NCI-H1694 treated with DMSO at 0.1 percent for 48 hours (cell line): ENCODE measurements around the gene MFSD1.
"Not testable (repeated sequence)": the region's sequence is repeated elsewhere in the genome, so short reads cannot be mapped to it uniquely, and the experiment has no call there.

Source experiments
- DNase-seq: peaks from one replicate; lab custom pipeline; 2025; lab: John Stamatoyannopoulos, UW

Gene MFSD1

DNA sequence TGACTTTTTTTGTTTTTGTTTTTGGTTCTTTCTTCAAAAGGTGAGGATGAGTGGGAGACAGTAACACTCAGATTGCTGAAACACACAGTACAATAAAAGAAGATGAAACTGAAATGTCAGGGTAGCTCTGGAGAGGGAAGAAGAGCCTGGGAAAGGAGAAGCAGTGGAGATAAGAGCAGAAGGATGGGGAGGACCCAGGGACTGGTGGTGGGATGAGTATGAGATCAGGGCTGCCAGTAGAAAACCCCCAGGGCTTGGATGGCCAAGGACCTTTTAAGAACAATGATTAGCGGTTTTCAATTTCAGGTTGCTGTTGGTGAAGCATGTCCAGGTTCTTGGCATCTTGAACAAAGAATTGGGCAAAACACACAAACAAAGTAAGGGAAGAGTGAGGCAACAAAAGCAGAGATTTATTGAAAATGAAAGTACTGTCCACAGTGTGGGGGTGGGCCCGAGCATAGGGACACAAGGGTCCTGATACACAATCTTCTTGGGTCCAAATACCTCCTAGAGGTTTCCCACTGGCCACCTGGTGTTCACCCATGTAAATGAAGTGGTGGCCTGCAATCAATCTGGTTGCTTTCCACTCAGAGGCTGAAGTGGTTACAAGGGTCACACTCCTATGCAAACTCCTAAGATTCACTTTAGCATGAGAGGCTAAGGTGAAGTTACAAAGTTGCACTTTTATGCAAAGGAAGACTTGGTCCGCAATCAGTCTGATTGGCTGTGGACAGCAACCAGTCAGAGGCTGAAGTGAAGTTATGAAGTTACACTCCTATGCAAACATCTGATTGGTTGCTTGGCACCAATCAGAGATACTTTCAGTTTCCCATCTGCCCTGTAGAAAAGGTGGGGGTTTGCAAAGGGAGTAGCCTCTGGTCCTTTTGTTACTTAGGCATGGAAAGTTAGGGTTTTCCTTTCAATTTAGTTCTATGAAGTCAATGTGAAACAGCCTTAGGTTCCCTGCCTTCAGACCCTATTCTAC, 26.1 kb upstream of the MFSD1 start:
- no peak for DNase-seq

- no peak for DNase-seq
These were observed 25.3 kb upstream of the MFSD1 start for GRCh38 chr3:158776531-158776930.

DNA sequence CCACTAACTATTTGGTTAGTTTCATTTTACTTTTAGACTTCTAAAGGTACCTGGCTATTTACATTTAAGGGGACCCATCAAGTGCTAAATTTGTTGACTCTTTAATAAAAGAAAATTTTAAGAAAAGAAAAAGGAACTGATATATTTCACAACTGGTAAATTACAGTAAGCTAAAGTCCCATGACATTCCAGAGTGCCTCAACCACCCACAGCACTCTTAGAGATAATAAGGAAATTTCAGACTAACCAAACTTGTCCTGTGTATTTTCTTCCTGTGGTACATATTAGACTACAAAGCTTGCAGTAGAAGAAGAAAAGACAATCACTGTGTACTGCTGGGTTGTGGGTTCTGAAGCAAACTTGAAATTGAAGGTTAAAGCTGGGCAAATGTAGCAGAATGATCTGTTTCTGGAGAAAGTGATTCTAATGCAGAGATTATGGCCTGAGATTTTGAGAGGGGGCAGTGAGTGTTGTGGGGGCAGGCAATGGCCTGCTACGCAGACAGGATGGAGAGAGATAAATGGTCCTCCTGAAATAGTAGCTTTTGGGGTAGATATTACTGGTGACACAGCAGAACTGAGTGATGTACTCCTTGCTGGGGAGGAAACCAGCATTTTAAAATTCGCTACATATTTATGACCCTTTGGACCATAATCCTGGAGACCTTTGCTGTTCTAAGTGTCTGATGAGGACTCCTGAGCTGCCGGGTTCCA, 24.5 kb upstream of the MFSD1 start:
- no peak for DNase-seq

- no peak for DNase-seq
These were observed 21.1 kb upstream of the MFSD1 start for GRCh38 chr3:158780766-158781165.

DNA sequence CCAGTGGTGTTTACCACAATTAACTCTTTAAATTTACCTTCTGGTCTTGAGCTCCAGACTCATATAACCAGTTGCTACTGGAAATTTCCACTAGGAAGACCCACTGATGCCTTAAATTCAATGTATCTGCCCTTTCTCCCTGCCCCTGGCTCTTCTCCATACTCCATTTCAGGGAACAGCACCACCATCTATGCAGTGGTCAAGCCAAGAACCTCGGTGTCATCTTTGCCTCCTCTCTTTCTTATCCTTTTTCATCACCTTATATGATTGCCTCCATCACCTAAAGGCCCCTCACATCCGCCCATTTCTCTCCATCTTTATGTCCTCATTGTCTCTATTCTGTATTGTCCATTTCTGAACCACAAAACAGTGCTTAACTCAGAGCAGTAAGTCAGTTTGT, 20.7 kb upstream of the MFSD1 start:
- no peak for DNase-seq

DNA sequence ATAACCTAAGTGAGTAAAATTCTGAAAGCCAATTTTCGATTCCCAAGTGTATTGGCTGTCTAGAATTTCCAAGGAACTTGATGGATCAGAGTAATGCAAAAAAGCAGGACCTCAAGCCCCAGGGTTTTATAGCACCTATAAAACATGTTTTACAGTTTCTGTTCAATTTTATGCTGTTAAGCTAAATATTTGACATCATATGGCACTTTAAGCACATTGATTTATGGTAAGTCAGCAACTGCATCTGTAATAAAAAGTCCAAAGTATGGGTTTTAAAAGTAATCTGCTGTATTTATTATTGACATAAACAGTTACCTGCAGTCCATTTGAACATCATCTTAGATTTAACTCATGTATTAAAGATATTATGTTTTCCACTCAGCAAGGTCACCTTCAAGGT, 20.0 kb upstream of the MFSD1 start:
- no peak for DNase-seq

GRCh38 chr3:158782283-158782989, 19.4 kb upstream of the MFSD1 start:
- DNase-seq, result no peak

GRCh38 chr3:158783051-158783450, 18.8 kb upstream of the MFSD1 start:
- no peak for DNase-seq

DNA sequence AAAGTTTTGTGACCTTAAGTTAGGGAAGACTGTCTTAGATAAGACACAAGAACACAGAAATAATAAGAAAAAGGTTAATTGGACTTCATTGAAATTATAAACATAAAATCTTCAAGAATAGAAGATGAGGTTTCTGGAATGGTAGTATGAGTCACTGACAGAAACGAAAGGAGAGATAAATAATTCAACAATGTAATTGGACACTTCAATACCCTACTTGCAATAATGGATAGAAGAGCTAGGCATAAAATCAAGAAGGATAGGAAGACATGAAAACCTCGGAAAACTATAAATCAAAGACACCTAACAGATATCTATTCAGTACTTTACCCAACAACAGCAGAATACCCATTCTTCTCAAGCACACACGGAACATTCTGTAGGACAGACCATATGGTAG, 15.9 kb upstream of the MFSD1 start:
- DNase-seq, result no peak

DNA sequence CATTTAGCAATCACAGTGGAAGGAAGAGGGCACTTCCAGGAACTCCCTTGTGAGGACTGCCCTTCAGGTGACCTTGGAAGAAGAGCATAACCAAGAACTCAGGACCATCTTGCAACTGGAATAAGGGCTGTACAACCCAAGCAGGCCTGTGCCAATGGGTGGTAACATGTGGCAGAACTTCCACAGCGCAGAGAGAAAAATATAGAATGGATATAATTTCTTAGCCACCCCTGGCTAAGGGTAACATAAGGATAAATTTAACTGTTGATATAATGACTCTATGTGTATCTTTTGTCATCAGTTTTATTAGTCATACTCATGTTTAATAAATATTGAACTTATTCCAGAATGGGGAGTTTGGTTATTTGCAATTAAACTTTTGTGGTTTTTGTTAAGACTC, 13.4 kb upstream of the MFSD1 start:
- no peak for DNase-seq

DNA sequence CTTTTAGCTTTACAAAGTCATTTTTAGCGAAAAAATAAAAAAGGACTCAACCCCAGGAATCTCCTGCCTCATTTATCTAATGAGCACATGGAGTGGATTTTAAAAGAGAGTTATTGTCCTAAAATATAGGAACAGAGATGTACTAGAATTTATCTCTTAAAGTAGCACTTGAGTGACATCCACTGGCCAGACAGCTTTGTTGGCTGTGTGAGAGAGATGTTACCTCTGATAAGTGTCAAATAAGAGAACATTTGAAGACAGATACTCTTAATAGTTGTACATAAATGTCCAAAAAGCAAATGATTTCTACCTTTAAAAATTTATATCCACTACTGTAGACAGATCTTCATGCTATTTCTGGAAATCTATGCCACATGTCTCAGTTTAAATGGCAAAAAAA, 12.3 kb upstream of the MFSD1 start:
- DNase-seq, result peak; percentile 53

GRCh38 chr3:158790901-158791589, 10.8 kb upstream of the MFSD1 start:
- peak; percentile 87 for DNase-seq

DNA sequence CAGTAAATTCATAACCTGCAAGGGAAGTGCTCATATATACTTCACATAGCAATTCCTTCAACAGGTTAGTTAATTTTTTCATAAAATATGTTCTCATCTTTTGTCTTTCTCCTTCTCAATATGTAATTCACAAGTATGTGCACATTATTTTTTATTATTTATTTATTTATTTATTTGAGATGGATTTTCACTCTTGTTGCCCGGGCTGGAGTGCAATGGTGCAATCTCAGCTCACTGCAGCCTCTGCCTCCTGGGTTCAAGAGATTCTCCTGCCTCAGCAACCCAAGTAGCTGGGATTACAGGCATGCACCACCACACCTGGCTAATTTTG, 10.3 kb upstream of the MFSD1 start:
- not testable (repeated sequence) for DNase-seq

- no peak for DNase-seq
These were observed 9.1 kb upstream of the MFSD1 start for GRCh38 chr3:158792709-158793108.

- no peak for DNase-seq
These were observed 7.6 kb upstream of the MFSD1 start for GRCh38 chr3:158794206-158794605.

DNA sequence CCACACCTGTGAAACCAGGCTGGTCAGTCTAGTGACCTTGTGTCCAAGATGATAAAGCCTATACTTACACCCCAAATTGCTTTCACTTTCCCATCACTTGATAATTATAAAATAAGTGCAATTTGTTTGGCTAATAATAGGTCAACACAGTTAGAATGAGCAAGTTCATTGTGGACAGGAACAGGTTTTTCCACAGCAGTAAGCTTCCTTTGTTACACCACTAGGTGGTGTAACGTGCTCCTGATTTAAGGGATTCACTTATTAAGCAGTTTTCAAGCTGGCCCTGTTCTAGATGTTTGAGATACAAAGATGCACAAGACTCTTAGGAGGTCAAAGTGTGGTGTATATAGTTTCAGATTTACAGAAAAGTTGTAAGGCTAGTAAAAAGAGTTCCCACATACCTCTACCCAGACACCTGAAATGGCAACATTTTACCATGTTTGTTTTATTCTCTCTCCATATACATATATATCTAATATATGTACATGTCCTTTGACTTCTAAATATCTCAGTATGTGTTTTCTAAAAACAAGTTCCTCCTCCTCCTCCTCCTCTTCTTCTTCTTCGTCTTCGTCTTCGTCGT, 6.8 kb upstream of the MFSD1 start:
- DNase-seq, result peak; percentile 45

- DNase-seq, result no peak
These were observed 653 bp upstream of the MFSD1 start for GRCh38 chr3:158801201-158801600.

- no peak for DNase-seq
These were observed 785 bp downstream of the MFSD1 start for GRCh38 chr3:158802409-158803268.

DNA sequence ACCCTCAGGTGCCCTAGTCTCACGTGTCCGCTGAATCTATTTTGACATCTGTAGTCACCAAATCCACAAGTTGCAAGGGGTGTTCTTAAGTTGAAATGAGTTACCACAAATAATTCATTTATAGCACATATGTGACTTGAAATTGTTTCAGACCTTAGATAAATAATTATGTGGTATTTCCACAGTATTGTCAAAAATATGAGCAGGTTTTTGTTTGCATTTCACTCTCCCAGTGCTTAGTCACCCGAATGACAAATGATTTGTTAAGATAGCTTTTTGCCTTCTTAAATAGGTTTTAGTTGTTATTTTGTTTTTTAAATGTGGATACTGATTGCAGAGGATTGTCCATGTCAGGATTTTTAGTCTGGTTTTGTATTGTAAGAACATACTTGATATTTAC, 2.6 kb downstream of the MFSD1 start:
- no peak for DNase-seq

- DNase-seq, result no peak
These were observed 6.8 kb downstream of the MFSD1 start for GRCh38 chr3:158808697-158809096.

DNA sequence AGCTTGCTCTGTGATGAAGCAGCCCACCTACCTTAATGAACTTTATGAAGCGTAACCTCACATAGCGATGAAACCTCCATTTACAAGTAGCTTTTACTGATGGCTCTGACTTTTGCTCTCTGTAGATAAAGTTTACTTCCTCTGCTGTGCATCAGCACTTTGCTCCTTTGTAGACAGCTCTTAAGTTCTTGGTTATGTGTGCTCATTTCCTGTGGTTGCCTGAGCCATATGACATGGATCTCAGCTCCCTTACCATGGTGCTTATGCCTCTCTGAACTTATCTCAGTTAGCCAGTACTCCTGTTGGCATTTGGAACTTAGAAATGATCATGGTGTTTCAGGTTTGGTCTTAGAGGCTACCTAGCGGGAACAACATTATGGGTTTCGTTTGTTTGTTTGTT, 7.8 kb downstream of the MFSD1 start:
- no peak for DNase-seq
